ENCODE results near the gene PACSIN1. TPM values are rescaled to one million over a fixed set of nuclear protein-coding genes. Genes with fewer than 3 reads are reported as not detected.

The PACSIN1 gene, protein sequence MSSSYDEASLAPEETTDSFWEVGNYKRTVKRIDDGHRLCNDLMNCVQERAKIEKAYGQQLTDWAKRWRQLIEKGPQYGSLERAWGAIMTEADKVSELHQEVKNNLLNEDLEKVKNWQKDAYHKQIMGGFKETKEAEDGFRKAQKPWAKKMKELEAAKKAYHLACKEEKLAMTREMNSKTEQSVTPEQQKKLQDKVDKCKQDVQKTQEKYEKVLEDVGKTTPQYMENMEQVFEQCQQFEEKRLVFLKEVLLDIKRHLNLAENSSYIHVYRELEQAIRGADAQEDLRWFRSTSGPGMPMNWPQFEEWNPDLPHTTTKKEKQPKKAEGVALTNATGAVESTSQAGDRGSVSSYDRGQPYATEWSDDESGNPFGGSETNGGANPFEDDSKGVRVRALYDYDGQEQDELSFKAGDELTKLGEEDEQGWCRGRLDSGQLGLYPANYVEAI
- total RNA-seq: not detected in 2 replicates
- polyA plus RNA-seq: 0.03 and 0.08 TPM in 2 replicates
- 0.03 TPM in 2 replicates for polyA plus RNA-seq (2011; cell fraction: cytosol; rRNA removed)
- 0.14 and 0.32 TPM in 2 replicates for polyA plus RNA-seq (2011; cell fraction: nucleus; rRNA removed)
- polyA plus RNA-seq (2012): not detected in 2 replicates
- polyA minus RNA-seq: not detected in 2 replicates
- not detected for polyA minus RNA-seq (2011; cell fraction: cytosol; rRNA and poly(A)+ RNA removed)
- polyA minus RNA-seq (2011; cell fraction: nucleus; rRNA and poly(A)+ RNA removed): not detected in 2 replicates
- Bru-seq, nascent RNA: percentile 3 among the genes with signal in this experiment
- not detected for BruChase-seq, experiment 1, labeled RNA remaining after a 6-hour chase
- BruChase-seq, experiment 2, labeled RNA remaining after a 2-hour chase: not detected
- long read RNA-seq: 0 reads

DNA sequence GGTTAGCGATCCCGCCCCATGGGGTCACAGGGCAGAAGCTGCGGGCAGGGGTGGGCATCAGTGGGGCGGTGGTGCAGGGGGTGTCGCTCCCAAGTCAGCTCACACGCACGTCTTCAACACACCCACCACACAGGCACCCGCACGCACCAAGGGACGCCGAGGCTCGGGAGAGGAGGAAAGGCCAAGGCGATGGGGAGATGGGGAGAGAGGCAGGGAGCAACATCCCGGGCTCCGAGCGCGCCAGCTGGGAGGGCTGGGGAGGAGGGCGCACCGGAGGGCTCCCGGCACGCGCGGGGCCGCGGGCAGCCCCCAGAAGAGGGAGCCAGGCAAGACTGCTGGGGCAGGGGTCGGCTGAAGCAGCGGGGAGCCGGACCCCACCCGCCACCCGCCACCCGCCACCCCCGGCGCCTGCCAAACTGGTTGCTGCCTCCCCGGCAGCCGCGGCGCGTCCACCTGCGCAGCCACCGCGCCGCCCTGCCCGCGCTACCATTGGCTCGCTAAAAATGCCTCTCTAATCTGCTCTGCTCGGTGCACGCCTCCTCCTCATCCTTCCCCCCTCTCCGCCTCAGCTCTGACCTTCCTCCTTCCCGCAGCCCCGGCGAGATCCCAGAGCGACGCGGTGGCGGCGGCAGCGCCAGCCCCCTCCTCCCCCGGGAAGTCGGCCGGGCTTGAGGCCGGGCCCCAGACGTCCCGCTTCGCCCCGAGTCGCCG is at the start of gene PACSIN1:
Gene PACSIN1 (plus strand): TSS at position 546 of the 711 bp plus-strand sequence. CDS start 60,230 bp downstream, outside the sequence.
- H3K9ac ChIP-seq (replicated peaks; ENCODE audit: extremely low read depth, insufficient read depth, low read length): no peak within 1 kb of the TSS
- no TSS peak for BruUV-seq (replicated peaks)
- H3K4me1 ChIP-seq (ENCODE audit: control insufficient read depth, extremely low read depth, insufficient read depth, low read length): no peaks in the 10 kb centered on the region
- dilution Hi-C loops (cut with MboI; ENCODE audit: extremely low pct_ligation_motif_present, low sequenced_read_pairs): no loop called here
- CTCF ChIA-PET: interaction anchor here (1.4 kb wide), 1 partner anchor 144 kb away, joined by 5 read pairs; no protein-coding TSS in a partner anchor
- H4K20me1 ChIP-seq (replicated peaks; ENCODE audit: control insufficient read depth, extremely low read depth, insufficient read depth, low read length): no peaks in the 10 kb centered on the region
- no peak within 1 kb of the TSS for H3K4me2 ChIP-seq (ENCODE audit: insufficient read depth, low read length)
- H3K4me3 ChIP-seq (replicated peaks in 1 of 3; ENCODE audit: insufficient read depth in 1 of 3, low read depth in 1 of 3, low read length in 3 of 3): peak within 1 kb of the TSS in 1 of 3 experiments; percentile 7
- POLR2A ChIA-PET: no interaction called here
- no peak for FAIRE-seq
- H3K27me3 ChIP-seq (ENCODE audit: control insufficient read depth in 2 of 2, insufficient read depth in 2 of 2, low read length in 2 of 2): peaks cover 5 to 14% of the 10 kb centered on the region in 2 experiments
- H2AFZ ChIP-seq (ENCODE audit: low read depth, low read length): peak within 1 kb of the TSS; percentile 11
- no peaks in the 10 kb centered on the region for H3K79me2 ChIP-seq (ENCODE audit: control insufficient read depth, insufficient read depth, low read length)
- intact Hi-C loops (cut with micrococcal nuclease): no loop called here
- DNase-seq (ENCODE audit: low read depth, low spot score): no peak
- H3K36me3 ChIP-seq (ENCODE audit: control insufficient read depth in 2 of 2, extremely low read depth in 1 of 2, insufficient read depth in 2 of 2, low read length in 2 of 2): no peaks in the 10 kb centered on the region
- no peaks in the 10 kb centered on the region for H3K9me3 ChIP-seq (replicated peaks; ENCODE audit: control insufficient read depth, insufficient read depth, low read length)
- TF ChIP-seq GATA2 (IDR thresholded peaks at IDR 0.05; ENCODE audit: insufficient read depth, insufficient read length, low read depth, low read length) (no peak), MYC (IDR thresholded peaks at IDR 0.05; ENCODE audit: low read depth, low read length) (no peak), FOS (IDR thresholded peaks at IDR 0.05; ENCODE audit: borderline replicate concordance, insufficient read depth, low read length) (no peak), JUN (IDR thresholded peaks at IDR 0.05; ENCODE audit: borderline replicate concordance, insufficient read depth, insufficient read length, low read depth) (no peak), MAX (IDR thresholded peaks at IDR 0.05; ENCODE audit: insufficient read depth, insufficient read length) (no peak), POLR2A (IDR thresholded peaks at IDR 0.05; ENCODE audit: low read depth, low read length) (no peak), POLR2AphosphoS5 (IDR thresholded peaks at IDR 0.05; ENCODE audit: insufficient read depth, low read depth, low read length) (no peak), EZH2 (IDR thresholded peaks at IDR 0.05; ENCODE audit: borderline replicate concordance, low read depth, low read length, severe bottlenecking) (no peak)
- TF ChIP-seq, protein P1, sequence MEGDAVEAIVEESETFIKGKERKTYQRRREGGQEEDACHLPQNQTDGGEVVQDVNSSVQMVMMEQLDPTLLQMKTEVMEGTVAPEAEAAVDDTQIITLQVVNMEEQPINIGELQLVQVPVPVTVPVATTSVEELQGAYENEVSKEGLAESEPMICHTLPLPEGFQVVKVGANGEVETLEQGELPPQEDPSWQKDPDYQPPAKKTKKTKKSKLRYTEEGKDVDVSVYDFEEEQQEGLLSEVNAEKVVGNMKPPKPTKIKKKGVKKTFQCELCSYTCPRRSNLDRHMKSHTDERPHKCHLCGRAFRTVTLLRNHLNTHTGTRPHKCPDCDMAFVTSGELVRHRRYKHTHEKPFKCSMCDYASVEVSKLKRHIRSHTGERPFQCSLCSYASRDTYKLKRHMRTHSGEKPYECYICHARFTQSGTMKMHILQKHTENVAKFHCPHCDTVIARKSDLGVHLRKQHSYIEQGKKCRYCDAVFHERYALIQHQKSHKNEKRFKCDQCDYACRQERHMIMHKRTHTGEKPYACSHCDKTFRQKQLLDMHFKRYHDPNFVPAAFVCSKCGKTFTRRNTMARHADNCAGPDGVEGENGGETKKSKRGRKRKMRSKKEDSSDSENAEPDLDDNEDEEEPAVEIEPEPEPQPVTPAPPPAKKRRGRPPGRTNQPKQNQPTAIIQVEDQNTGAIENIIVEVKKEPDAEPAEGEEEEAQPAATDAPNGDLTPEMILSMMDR (IDR thresholded peaks at IDR 0.05; ENCODE audit: extremely low read depth in 1 of 2, insufficient read depth in 1 of 2, low read depth in 1 of 2, low read length in 2 of 2): no peak
- no peak within 1 kb of the TSS for H3K27ac ChIP-seq (ENCODE audit: insufficient read depth, low read depth, low read length)
- H3K9me1 ChIP-seq (replicated peaks; ENCODE audit: control insufficient read depth, extremely low read depth, insufficient read depth, low read length): no peaks in the 10 kb centered on the region

All from endothelial cell of umbilical vein (primary cell).